T1000 (cell line): Measurements from ENCODE around the gene FOXJ3.

Experiments used
- DNase-seq: peaks from one replicate; lab custom pipeline; 2025; ENCODE audit warnings: mixed read lengths; lab: John Stamatoyannopoulos, UW

FOXJ3 gene

DNA sequence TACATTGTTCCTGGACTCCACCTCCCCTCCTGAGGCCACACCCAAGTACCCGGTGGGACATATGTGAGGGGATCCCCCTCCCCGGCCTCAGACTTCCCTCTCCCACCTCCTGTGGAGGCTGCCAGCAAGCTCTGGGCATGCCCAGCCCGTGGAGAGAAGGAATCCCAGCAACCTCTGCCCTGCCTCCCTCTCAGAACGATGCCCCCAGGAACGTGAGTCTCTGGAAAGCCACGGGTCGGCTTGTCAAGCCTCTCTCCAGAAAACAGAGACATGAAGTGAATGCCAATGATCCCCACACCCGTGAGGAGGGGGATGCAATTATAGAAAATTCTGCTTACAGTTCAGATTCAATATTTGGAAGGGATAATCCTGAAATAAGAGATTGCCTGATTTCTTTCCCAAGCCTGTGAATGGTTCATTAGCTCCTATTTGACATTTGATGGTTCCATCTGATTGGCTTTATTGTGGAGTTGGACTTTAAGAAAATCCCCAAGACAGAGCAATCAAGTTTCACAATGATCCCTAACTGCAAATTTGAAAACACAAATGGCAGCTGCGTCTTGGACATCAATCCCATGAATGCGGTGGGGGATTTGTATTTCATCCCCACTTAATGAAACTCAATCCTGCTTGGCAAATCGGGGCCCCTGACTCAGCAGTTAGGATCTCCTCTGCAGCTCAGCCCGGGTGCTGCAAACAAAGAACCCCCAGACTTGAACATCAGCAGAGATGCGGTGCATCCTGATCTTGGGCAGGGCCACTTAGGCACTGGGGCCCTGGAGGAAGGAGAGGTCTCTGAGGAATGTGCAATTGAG lies 190.9 kb downstream of the FOXJ3 start:
- no peak for DNase-seq

DNA sequence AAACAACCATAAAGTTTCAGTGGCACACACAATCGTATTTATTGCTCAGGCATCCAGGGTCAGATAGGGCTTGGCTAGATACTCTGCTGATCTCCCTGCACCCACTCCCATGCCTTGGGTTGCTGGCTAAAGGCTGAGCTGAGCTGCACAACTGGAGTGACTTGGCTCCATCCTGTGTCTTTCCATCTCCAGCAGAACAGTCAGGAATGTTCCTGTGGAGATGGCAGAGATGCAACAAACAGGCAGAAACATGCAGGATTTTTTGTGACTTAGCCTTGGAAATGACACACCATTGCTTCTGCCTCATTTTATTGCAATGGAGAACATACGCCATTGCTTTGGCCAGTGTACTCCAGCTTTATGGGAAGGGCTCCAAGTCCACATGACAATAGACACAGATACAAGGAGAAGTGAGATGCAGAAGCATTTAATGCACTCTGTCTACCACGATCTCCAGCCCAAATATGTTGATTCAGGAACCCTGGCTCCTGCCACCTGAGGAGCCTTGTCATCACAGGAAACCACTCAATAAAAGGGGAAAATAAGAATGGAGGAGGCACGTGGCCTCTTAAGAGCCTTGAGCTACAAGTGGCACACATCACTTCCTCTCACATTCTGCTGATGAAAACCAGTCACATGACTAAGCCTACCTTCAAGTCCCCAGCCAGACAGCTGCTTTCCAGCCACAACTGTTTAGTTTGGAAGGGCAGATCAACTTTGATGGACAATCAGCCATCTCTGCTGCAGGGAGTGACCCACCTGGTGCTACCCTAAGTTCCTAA lies 191.9 kb downstream of the FOXJ3 start:
- DNase-seq = no peak

- no peak for DNase-seq
These were observed 193.1 kb downstream of the FOXJ3 start for GRCh38 chr1:42141978-42142377.

DNA sequence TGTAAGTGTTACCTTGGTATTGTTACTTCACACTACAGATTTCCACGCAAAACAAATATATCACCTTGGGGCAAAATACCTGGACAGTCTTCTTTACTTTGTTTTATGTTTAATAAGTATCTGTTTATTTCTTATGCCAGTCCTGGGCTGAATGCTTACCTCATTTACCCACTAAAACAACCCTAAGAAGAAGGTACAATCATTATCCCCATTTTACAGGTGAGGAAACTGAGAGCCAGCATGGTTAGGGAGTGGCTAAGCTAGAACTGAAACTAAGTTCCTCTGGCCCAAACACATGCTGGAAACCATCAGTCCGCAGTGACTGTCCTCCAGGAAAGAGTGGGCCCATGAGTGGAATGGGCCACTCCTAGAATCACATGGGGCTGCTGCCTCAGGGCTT lies 194.8 kb downstream of the FOXJ3 start:
- DNase-seq = no peak

DNA sequence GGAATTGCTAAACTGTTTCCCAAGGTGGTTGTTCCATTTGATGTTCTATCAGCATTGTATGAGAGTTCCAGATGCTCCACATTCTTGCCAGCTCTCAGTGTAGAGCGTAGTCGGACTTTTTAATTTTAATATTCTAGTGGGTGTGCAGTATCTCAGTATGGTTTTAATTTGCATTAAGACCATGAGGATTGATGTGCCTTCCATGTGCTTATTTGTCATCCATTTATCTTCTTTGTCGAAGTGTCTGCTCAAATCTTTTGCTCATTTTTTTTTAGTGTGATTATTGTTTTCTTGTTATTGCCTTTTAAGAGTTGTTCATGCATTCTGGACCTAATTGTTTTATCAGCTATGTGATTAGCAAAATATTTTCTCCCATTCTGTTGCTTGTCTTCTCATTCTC lies 195.6 kb downstream of the FOXJ3 start:
- no peak for DNase-seq

DNA sequence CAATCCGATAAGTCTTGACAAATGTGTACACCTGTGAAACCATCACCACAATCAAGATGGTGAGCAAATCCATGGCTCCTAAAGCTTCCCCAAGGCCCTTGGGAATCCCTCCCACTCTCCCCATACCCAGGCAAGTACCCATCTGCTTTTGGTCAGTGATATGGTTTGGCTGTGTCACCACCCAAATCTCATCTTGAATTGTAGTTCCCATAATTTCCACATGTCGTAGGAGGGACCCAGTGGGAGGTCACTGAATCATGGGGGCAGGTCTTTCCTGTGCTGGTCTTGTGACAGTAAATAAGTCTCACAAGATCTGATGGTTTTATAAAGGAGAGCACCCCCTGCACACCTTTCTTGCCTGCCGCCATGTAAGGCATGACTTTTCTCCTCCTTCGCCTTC lies 196.4 kb downstream of the FOXJ3 start:
- DNase-seq = no peak

DNA sequence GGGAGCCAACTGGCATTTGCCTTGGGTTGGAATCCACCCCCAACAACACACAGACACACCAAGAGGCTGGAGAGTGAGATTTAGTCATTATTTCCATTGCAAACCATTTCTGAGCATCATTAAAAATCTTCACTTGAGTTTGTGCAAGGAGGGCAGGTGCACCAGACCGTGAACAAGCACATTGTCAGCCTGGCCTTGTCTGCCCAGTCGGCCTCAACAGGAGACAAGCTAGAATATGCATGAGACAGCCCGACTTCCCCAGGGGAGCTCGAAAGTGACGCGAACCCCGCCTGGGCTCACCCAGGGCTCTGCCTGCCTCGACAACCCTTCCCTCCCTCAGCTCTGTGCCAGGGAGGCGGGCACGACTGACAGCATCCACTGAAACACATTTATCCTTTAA lies 197.3 kb downstream of the FOXJ3 start:
- no peak for DNase-seq

DNA sequence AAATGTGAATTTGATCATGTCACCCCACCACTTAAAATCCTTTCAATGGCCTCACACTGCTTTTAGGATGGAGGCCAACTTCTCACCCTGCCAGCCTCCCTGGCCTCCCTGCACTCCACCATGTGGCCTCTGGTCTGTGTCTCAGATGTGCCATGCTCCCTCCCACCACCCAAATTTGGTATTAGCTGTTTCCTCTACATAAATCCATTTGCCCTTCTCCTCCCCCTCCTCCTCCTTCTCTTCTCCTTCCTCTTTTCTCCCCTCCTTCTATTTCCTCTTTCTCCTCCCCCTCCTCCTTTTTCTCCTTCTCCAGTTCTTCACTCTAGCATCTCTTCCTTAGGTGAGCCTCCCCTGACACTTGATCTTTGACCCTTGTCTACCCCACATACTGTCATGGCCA lies 198.6 kb downstream of the FOXJ3 start:
- DNase-seq = no peak

- no peak for DNase-seq
These were observed 199.6 kb downstream of the FOXJ3 start for GRCh38 chr1:42135426-42135825.

- no peak for DNase-seq
These were observed 201.1 kb downstream of the FOXJ3 start for GRCh38 chr1:42133809-42134526.

DNA sequence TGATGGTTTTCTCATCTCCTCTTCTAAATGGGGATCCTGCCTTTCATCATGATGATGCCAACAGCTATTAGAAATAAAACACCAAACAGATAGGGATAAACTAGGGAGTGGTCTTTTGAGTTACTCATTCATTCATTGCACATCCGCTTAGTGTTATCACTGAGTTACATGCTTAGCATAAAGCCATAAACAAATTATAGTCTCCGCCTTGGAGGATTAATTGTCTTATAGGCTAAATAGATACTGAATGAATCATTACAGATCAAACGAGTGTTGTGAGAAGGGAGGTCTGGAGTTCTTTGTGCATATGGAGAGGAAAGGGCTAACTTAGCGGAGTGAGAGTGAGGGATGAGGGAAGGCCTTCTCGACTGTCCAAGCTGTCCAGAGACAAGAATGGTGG lies 201.6 kb downstream of the FOXJ3 start:
- DNase-seq = no peak

GRCh38 chr1:42130061-42130660 lies 204.9 kb downstream of the FOXJ3 start:
- no peak for DNase-seq

GRCh38 chr1:42128964-42129363 lies 206.1 kb downstream of the FOXJ3 start:
- no peak for DNase-seq

DNA sequence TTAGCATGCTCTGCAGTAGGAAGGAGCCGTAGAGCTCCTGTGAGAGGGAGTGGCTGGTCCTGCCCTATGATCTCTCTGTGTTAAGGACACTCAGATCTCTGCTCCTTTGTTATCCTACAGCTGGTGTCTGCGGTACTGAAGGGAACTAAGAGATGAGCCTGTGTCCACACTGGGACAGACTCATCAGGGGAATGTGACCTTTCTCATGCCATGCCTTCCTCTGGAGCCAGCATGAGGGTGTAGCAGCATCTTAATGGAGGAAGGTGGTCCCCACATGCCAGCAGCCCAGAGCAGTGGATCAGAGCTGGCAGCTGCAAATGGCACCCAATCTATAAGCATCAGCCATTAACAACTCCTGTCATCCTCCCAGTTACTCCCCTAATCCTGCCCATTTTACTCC lies 206.5 kb downstream of the FOXJ3 start:
- DNase-seq = no peak

- DNase-seq = no peak
These were observed 207.3 kb downstream of the FOXJ3 start for GRCh38 chr1:42127767-42128166.
